NCI-H128 (cell line): ENCODE measurements around the gene MIPOL1.
"Not testable (repeated sequence)": the region's sequence is repeated elsewhere in the genome, so short reads cannot be mapped to it uniquely, and the experiment has no call there.

Experiments
- DNase-seq: peaks from one replicate; lab custom pipeline; 2025; ENCODE audit not compliant: unreplicated experiment; lab: John Stamatoyannopoulos, UW

Gene MIPOL1

GRCh38 chr14:37186865-37187264 lies 10.9 kb upstream of the MIPOL1 start:
- no peak for DNase-seq

- DNase-seq = no peak
These were observed 10.4 kb upstream of the MIPOL1 start for GRCh38 chr14:37187294-37187693.

- DNase-seq = not testable (repeated sequence)
These were observed 9.7 kb upstream of the MIPOL1 start for GRCh38 chr14:37187840-37188577.

GRCh38 chr14:37189733-37190132 lies 8.0 kb upstream of the MIPOL1 start:
- not testable (repeated sequence) for DNase-seq

- DNase-seq = no peak
These were observed 3.0 kb upstream of the MIPOL1 start for GRCh38 chr14:37194698-37195097.

GRCh38 chr14:37195327-37195726 lies 2.4 kb upstream of the MIPOL1 start:
- no peak for DNase-seq

- no peak for DNase-seq
These were observed 925 bp upstream of the MIPOL1 start for GRCh38 chr14:37196604-37197420.

GRCh38 chr14:37198273-37198598 lies 499 bp downstream of the MIPOL1 start:
- DNase-seq = no peak

GRCh38 chr14:37198907-37199306 lies 1.2 kb downstream of the MIPOL1 start:
- DNase-seq = no peak

GRCh38 chr14:37201724-37202123 lies 4.0 kb downstream of the MIPOL1 start:
- no peak for DNase-seq

- DNase-seq = no peak
These were observed 4.5 kb downstream of the MIPOL1 start for GRCh38 chr14:37202265-37202664.

- no peak for DNase-seq
These were observed 5.1 kb downstream of the MIPOL1 start for GRCh38 chr14:37202812-37203211.

- DNase-seq = no peak
These were observed 5.7 kb downstream of the MIPOL1 start for GRCh38 chr14:37203423-37203822.

- not testable (repeated sequence) for DNase-seq
These were observed 8.2 kb downstream of the MIPOL1 start for GRCh38 chr14:37205623-37206605.

GRCh38 chr14:37209617-37210016 lies 11.9 kb downstream of the MIPOL1 start:
- not testable (repeated sequence) for DNase-seq

- DNase-seq = no peak
These were observed 12.7 kb downstream of the MIPOL1 start for GRCh38 chr14:37210448-37210847.

- DNase-seq = no peak
These were observed 15.3 kb downstream of the MIPOL1 start for GRCh38 chr14:37213016-37213415.

GRCh38 chr14:37215345-37215744 lies 17.6 kb downstream of the MIPOL1 start:
- DNase-seq = no peak

GRCh38 chr14:37221073-37221472 lies 23.3 kb downstream of the MIPOL1 start:
- no peak for DNase-seq

- DNase-seq = no peak
These were observed 26.3 kb downstream of the MIPOL1 start for GRCh38 chr14:37223947-37224474.

GRCh38 chr14:37225668-37226067 lies 27.9 kb downstream of the MIPOL1 start:
- not testable (repeated sequence) for DNase-seq
